22Rv1 (cell line): ENCODE data around the gene SEC24C.

Source experiments
- CTCF ChIP-seq: fragments of 450-650 bp; IDR thresholded peaks from 2 replicates; pipeline ENCODE4 v1.5.1; 2017; ENCODE audit warnings: mild to moderate bottlenecking
- ZFX ChIP-seq: fragments of 450-650 bp; IDR thresholded peaks from 2 replicates; pipeline ENCODE4 v1.6.1; 2017; ENCODE audit warnings: antibody characterized with exemption, borderline replicate concordance

DNA sequence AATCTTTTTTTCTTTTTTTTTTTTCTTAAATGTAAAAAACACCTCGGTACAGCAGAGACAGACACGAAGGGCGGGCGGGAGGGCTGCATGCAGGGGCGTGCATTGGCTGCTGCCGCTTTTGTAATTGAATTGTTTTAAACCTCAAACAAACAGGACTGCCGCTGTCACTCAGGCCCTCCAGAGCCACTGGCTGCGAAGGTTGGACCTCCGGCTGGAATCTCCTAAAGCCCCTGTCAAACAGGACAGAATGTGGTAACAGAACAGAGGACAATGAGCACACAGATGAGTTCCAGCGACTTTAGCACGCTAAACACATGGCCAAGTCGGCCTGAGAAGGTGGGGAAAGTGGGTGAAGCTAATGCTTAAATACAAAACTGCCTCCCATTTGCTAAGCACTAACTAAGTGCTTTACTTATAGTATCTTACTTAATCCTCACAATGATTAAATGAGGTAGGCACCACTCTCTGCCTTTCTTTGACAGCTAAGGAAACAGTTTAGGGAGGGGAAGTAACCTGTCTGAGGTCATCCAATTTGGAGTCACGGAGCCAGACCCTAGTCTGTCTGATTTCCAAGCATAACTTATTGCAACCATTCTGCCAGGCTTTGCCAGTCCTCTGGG is 70.2 kb downstream of the SEC24C start:
- TF ChIP-seq CTCF (no peak), ZFX (no peak)
